ENCODE results near the gene SPOCK2.

- TF ChIP-seq CTCF (conservative IDR thresholded peaks at IDR 0.05 in 1 of 2, IDR thresholded peaks at IDR 0.05 in 1 of 2; ENCODE audit: low read depth in 1 of 2, low read length in 2 of 2) = no peak
- TF ChIP-seq EZH2 (IDR thresholded peaks at IDR 0.05; ENCODE audit: low read length, missing control alignments) = no peak
Observed at GRCh38 chr10:72116372-72116771, 28.0 kb upstream of the SPOCK2 start.

Data from fibroblast of lung (primary cell).